Neural cell (in vitro differentiated cells): Measurements from ENCODE around the gene CD2BP2.

Experiments used
- EP300 ChIP-seq: fragments of 450-650 bp; conservative IDR thresholded peaks from 2 replicates; pipeline ENCODE4 v1.6.1; 2014; ENCODE audit warnings: antibody characterized with exemption, mild to moderate bottlenecking, moderate library complexity; ENCODE audit not compliant: poor library complexity, severe bottlenecking
- POLR2AphosphoS5 ChIP-seq: IDR thresholded peaks from 2 replicates; pipeline ENCODE4 v1.6.1; 2012
- RAD21 ChIP-seq: fragments of 450-650 bp; conservative IDR thresholded peaks from 2 replicates; pipeline ENCODE4 v1.6.1; 2014; ENCODE audit warnings: antibody characterized with exemption, mild to moderate bottlenecking, moderate library complexity
- REST ChIP-seq: IDR thresholded peaks from 2 replicates; pipeline ENCODE4 v1.6.1; 2012; ENCODE audit warnings: borderline replicate concordance
- SMC3 ChIP-seq: fragments of 450-650 bp; conservative IDR thresholded peaks from 2 replicates; pipeline ENCODE4 v1.6.1; 2014; ENCODE audit warnings: antibody characterized with exemption, mild to moderate bottlenecking, moderate library complexity; ENCODE audit not compliant: poor library complexity
- TF ChIP-seq, protein P1 (sequence below): fragments of 450-650 bp; IDR thresholded peaks from 2 replicates; pipeline ENCODE4 v1.5.1; 2014; ENCODE audit warnings: antibody characterized with exemption, mild to moderate bottlenecking, moderate library complexity; ENCODE audit not compliant: poor library complexity, severe bottlenecking

DNA sequence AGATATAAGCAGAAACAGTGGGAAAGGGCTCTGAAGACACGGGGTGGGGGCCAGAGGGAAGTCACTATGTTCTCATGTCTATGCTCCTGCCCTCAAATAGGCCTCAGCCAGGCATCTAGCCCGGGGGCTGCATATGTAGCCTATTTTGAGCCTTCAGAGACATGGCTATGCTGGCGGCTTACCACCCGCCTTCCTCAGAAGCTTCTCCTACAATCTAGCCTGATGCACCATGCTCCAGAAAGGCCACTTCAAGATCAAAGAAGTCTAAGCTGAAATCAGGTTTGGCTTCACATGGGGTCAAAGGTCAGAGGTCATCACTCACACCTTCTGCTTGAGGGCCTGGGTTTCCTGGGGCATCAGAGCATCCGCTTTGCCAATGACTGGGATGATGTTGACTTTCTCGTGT lies 25.7 kb upstream of the CD2BP2 start:
- TF ChIP-seq, protein P1, sequence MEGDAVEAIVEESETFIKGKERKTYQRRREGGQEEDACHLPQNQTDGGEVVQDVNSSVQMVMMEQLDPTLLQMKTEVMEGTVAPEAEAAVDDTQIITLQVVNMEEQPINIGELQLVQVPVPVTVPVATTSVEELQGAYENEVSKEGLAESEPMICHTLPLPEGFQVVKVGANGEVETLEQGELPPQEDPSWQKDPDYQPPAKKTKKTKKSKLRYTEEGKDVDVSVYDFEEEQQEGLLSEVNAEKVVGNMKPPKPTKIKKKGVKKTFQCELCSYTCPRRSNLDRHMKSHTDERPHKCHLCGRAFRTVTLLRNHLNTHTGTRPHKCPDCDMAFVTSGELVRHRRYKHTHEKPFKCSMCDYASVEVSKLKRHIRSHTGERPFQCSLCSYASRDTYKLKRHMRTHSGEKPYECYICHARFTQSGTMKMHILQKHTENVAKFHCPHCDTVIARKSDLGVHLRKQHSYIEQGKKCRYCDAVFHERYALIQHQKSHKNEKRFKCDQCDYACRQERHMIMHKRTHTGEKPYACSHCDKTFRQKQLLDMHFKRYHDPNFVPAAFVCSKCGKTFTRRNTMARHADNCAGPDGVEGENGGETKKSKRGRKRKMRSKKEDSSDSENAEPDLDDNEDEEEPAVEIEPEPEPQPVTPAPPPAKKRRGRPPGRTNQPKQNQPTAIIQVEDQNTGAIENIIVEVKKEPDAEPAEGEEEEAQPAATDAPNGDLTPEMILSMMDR = no peak
- no peak for TF ChIP-seq EP300
- TF ChIP-seq SMC3 = no peak
- TF ChIP-seq POLR2AphosphoS5 = no peak
- no peak for TF ChIP-seq REST
- no peak for TF ChIP-seq RAD21
